A673 (cell line): ENCODE results near the gene ALKBH7.

Source experiments
- EZH2 ChIP-seq: fragments of 200-600 bp; sonication (generic); IDR thresholded peaks from 2 replicates; pipeline ENCODE4 v1.6.1; 2017; ENCODE audit warnings: borderline replicate concordance, low read depth, mild to moderate bottlenecking, mixed read lengths, antibody characterized with exemption, low read length; ENCODE audit not compliant: poor library complexity, severe bottlenecking
- TF ChIP-seq, protein P1 (sequence below): fragments of 300-800, 200-600 bp; sonication (generic); conservative IDR thresholded peaks from 2 replicates; pipeline ENCODE4 v1.5.1; 2017; ENCODE audit warnings: low read depth, mild to moderate bottlenecking, antibody characterized with exemption, low read length, moderate library complexity, mixed read lengths

DNA sequence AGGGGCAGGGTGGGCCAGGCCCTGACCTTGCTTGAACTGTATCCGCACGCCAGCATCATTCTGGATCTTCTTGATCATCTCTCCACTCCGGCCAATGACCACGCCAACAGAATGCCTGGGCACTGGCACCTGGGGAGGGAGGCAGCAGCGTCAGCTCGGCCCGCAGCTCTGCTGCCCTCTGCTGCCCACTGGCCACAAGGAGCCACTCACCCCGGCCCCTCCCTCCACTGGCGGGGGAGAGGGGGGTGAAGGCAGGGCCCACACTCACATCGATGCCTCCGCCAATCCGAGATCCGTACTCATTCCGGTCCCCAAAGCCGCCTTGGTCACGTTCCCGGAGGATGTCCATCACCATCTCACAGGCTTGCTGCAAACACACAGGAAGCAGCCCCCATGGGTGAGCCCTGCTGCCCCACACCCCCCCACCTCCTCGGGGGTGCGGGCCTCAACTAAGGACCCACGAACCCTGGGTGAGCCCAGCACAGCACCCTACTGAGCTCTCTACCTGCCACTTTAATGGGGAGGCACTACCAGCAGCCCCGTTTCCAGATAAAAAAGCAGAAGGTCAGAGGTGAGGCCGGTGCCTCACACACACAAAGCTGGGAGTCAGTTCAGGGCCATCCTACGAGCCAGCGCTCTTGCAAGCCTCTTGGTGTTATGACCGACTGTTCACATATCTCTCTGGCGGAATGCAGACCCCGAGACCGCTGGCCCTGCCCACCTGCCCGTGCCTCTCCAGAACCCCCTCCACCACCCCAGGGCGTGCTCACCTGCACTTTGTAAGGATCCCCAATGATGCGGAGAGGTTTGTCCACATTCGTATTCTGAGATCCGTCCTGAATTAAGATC, 45.3 kb downstream of the ALKBH7 start:
- TF ChIP-seq, protein P1, sequence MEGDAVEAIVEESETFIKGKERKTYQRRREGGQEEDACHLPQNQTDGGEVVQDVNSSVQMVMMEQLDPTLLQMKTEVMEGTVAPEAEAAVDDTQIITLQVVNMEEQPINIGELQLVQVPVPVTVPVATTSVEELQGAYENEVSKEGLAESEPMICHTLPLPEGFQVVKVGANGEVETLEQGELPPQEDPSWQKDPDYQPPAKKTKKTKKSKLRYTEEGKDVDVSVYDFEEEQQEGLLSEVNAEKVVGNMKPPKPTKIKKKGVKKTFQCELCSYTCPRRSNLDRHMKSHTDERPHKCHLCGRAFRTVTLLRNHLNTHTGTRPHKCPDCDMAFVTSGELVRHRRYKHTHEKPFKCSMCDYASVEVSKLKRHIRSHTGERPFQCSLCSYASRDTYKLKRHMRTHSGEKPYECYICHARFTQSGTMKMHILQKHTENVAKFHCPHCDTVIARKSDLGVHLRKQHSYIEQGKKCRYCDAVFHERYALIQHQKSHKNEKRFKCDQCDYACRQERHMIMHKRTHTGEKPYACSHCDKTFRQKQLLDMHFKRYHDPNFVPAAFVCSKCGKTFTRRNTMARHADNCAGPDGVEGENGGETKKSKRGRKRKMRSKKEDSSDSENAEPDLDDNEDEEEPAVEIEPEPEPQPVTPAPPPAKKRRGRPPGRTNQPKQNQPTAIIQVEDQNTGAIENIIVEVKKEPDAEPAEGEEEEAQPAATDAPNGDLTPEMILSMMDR: no peak; the same call in 1 of the 2 replicates
- TF ChIP-seq EZH2: no peak
